Endothelial cell of umbilical vein (primary cell): ENCODE measurements around the gene GYG1. TPM values are rescaled to one million over a fixed set of nuclear protein-coding genes. Genes with fewer than 3 reads are reported as not detected.

Source experiments
- BruUV-seq: library from RNA; stranded (reverse); fragments of 400-500 nt; replicated peaks from 2 replicates; lab custom pipeline; 2021; lab: Mats Ljungman, UMichigan
- CTCF ChIA-PET: fragments of 300-600, 350-600 bp; sonication (Branson Sonifier 250); formaldehyde crosslinking; loops from one replicate; lab custom pipeline; 2021; ENCODE audit warnings: antibody characterized with exemption, inconsistent platforms; lab: Charles Lee
- POLR2A ChIA-PET: fragments of 300-600, 350-600 bp; sonication (Branson Sonifier 250); formaldehyde crosslinking; loops from one replicate; lab custom pipeline; 2021; ENCODE audit warnings: antibody characterized with exemption, inconsistent platforms; lab: Charles Lee
- DNase-seq: peaks from one replicate; pipeline ENCODE4 v3.0.0-alpha.2; 2011; ENCODE audit warnings: low read depth, low spot score
- FAIRE-seq: peaks from 2 replicates; lab custom pipeline; 2011; peaks lifted over from hg19 to GRCh38; lab: Jason Lieb, UNC
- H2AFZ ChIP-seq: 2 replicates; pipeline ENCODE4 v1.6.0; 2012; ENCODE audit warnings: low read depth, low read length, control low read depth, inconsistent platforms
- H3K27ac ChIP-seq: 2 replicates; pipeline ENCODE4 v1.5.1; 2011; ENCODE audit warnings: low read depth, mild to moderate bottlenecking, control low read depth, low read length, moderate library complexity; ENCODE audit not compliant: insufficient read depth
- H3K27me3 ChIP-seq, 2 experiments: 2 replicates each; pipeline versions ENCODE4 v1.6.0 to v1.6.1; 2011; ENCODE audit warnings: low read length in 2 of 2, mixed read lengths in 1 of 2; ENCODE audit not compliant: control insufficient read depth in 2 of 2, insufficient read depth in 2 of 2
- H3K36me3 ChIP-seq, 2 experiments: 2 replicates in 1 of 2; 3 replicates in 1 of 2; pipeline ENCODE4 v1.5.1; 2011; ENCODE audit warnings: low read length in 2 of 2, mild to moderate bottlenecking in 1 of 2, moderate library complexity in 1 of 2; ENCODE audit not compliant: control insufficient read depth in 2 of 2, insufficient read depth in 2 of 2; ENCODE audit errors: extremely low read depth in 1 of 2
- H3K4me1 ChIP-seq: 3 replicates; pipeline ENCODE4 v1.5.1; 2011; ENCODE audit warnings: mild to moderate bottlenecking, low read length; ENCODE audit not compliant: control insufficient read depth, insufficient read depth; ENCODE audit errors: extremely low read depth
- H3K4me2 ChIP-seq: 2 replicates; pipeline ENCODE4 v1.6.1; 2011; ENCODE audit warnings: low read length, control low read depth, mixed read lengths; ENCODE audit not compliant: insufficient read depth
- H3K4me3 ChIP-seq, 3 experiments: fragments of 200-600 bp in 1 of 3; sonication (generic), shearing (Covaris generic) in 1 of 3; replicated peaks in 1 of 3; 2 replicates each; pipeline ENCODE4 v1.5.1; 2011 to 2016; ENCODE audit warnings: control low read depth in 3 of 3, low read length in 3 of 3, mild to moderate bottlenecking in 2 of 3, inconsistent platforms in 1 of 3, low read depth in 1 of 3, moderate library complexity in 1 of 3; ENCODE audit not compliant: insufficient read depth in 1 of 3
- H3K79me2 ChIP-seq: 2 replicates; pipeline ENCODE4 v1.6.0; 2012; ENCODE audit warnings: low read length, inconsistent platforms; ENCODE audit not compliant: control insufficient read depth, insufficient read depth
- H3K9ac ChIP-seq: replicated peaks from 2 replicates; pipeline ENCODE3; 2011; ENCODE audit warnings: low read length, control low read depth; ENCODE audit not compliant: insufficient read depth; ENCODE audit errors: extremely low read depth
- H3K9me1 ChIP-seq: replicated peaks from 3 replicates; pipeline ENCODE4 v1.6.0; 2011; ENCODE audit warnings: mild to moderate bottlenecking, low read length; ENCODE audit not compliant: control insufficient read depth, insufficient read depth; ENCODE audit errors: extremely low read depth
- H3K9me3 ChIP-seq: replicated peaks from 2 replicates; pipeline ENCODE4 v1.5.1; 2012; ENCODE audit warnings: low read length, inconsistent platforms; ENCODE audit not compliant: control insufficient read depth, insufficient read depth
- H4K20me1 ChIP-seq: replicated peaks from 2 replicates; pipeline ENCODE3; 2011; ENCODE audit warnings: mild to moderate bottlenecking, low read length; ENCODE audit not compliant: control insufficient read depth, insufficient read depth; ENCODE audit errors: extremely low read depth
- CTCF ChIP-seq, 2 donors: IDR thresholded peaks; 1 replicate in 1 of 2; 2 replicates in 1 of 2; pipeline ENCODE4 v1.5.1; 2011; ENCODE audit warnings: low read length in 2 of 2, mild to moderate bottlenecking in 2 of 2, moderate library complexity in 2 of 2, control low read depth in 1 of 2, inconsistent platforms in 1 of 2, low read depth in 1 of 2; ENCODE audit not compliant: insufficient read depth in 1 of 2; ENCODE audit errors: extremely low read depth in 1 of 2
- EZH2 ChIP-seq: IDR thresholded peaks from 2 replicates; pipeline ENCODE4 v1.6.1; 2012; ENCODE audit warnings: borderline replicate concordance, low read depth, mild to moderate bottlenecking, moderate library complexity, low read length, inconsistent platforms; ENCODE audit not compliant: severe bottlenecking
- FOS ChIP-seq: IDR thresholded peaks from 2 replicates; pipeline ENCODE4 v1.6.1; 2011; ENCODE audit warnings: mild to moderate bottlenecking, low read length, moderate library complexity, borderline replicate concordance; ENCODE audit not compliant: insufficient read depth
- GATA2 ChIP-seq: IDR thresholded peaks from 2 replicates; pipeline ENCODE4 v1.7.0; 2011; ENCODE audit warnings: low read depth, mild to moderate bottlenecking, moderate library complexity, mixed read lengths, low read length; ENCODE audit not compliant: insufficient read length, insufficient read depth
- JUN ChIP-seq: IDR thresholded peaks from 2 replicates; pipeline ENCODE4 v1.6.1; 2011; ENCODE audit warnings: borderline replicate concordance, low read depth; ENCODE audit not compliant: insufficient read length, insufficient read depth
- MAX ChIP-seq: IDR thresholded peaks from 2 replicates; pipeline ENCODE4 v1.6.1; 2011; ENCODE audit not compliant: insufficient read depth, insufficient read length
- MYC ChIP-seq: IDR thresholded peaks from one replicate; pipeline ENCODE4 v1.6.1; 2011; ENCODE audit warnings: mild to moderate bottlenecking, low read depth, low read length
- POLR2A ChIP-seq: IDR thresholded peaks from 2 replicates; pipeline ENCODE4 v1.6.1; 2012; ENCODE audit warnings: low read depth, mild to moderate bottlenecking, control low read depth, low read length
- POLR2AphosphoS5 ChIP-seq: IDR thresholded peaks from 2 replicates; pipeline ENCODE4 v1.6.1; 2012; ENCODE audit warnings: low read depth, mild to moderate bottlenecking, control low read depth, low read length, moderate library complexity; ENCODE audit not compliant: insufficient read depth
- dilution Hi-C: fragments of 300-500 bp; cut with MboI; formaldehyde crosslinking; loops from one replicate; pipeline ENCODE4 v1.15.0; 2019; ENCODE audit warnings: low sequenced_read_pairs; ENCODE audit not compliant: extremely low pct_ligation_motif_present
- intact Hi-C: fragments of 100-400 bp; cut with micrococcal nuclease; formaldehyde crosslinking; loops from one replicate; pipeline ENCODE4 v1.10.0; 2022
- polyA plus RNA-seq, 4 experiments: library from polyadenylated mRNA; depleted of rRNA in 3 of 4; stranded (reverse) in 3 of 4; unstranded in 1 of 4; fragments of >200 nt; gene quantifications; 2 replicates each; pipeline versions ENCODE4 v1.2.1 to v1.2.3, GENCODE V29; 2011 to 2012; ENCODE audit warnings: missing spikeins in 1 of 4
- total RNA-seq: library from RNA; stranded (reverse); gene quantifications from 2 replicates; pipeline ENCODE4 v1.2.3, GENCODE V29; 2021

Gene GYG1
- total and polyA plus RNA-seq, 2 donors (not counting 3 experiments of a cell fraction or from before 2014, with no cell fraction given): 24.7 to 58.5 TPM

GRCh38 chr3:149016242-149016641, 24.9 kb downstream of the GYG1 start:
- Histone ChIP-seq H3K4me2 (no peak overlapping the region), H2AFZ (no peak overlapping the region), H3K9me3 (no peaks in the 10 kb centered on the region), H3K27ac (no peak overlapping the region), H3K79me2 (no peaks in the 10 kb centered on the region), H3K4me1 (peaks cover 9% of the 10 kb centered on the region), H3K36me3 (peaks cover 6 to 9% of the 10 kb centered on the region in 2 experiments), H3K4me3 (no peak overlapping the region), H3K9me1 (no peaks in the 10 kb centered on the region), H3K27me3 (no peaks in the 10 kb centered on the region), H3K9ac (no peak overlapping the region), H4K20me1 (no peaks in the 10 kb centered on the region)
- BruUV-seq: no TSS peak
- intact Hi-C loops (no loop called here), dilution Hi-C loops (no loop called here)
- FAIRE-seq (no peak), DNase-seq (no peak)
- TF ChIP-seq MYC: no peak
- ChIA-PET CTCF (interaction anchor here (0.7 kb wide), 1 partner anchor 1379 kb away, joined by 3 read pairs; no protein-coding TSS in a partner anchor), POLR2A (no interaction called here)

GRCh38 chr3:149016669-149017541, 25.6 kb downstream of the GYG1 start:
- CTCF ChIA-PET: no interaction called here
- Histone ChIP-seq H3K4me3 (no peak overlapping the region), H2AFZ (no peak overlapping the region)

More at GRCh38 chr3:149016669-149017541, 25.6 kb downstream of the GYG1 start:
- no TSS peak for BruUV-seq
- no peaks in the 10 kb centered on the region for H3K9me1 ChIP-seq
- no peaks in the 10 kb centered on the region for H4K20me1 ChIP-seq
- H3K27me3 ChIP-seq: no peaks in the 10 kb centered on the region
- H3K9me3 ChIP-seq: no peaks in the 10 kb centered on the region
- FAIRE-seq (peak; percentile 67), DNase-seq (peak; percentile 37)
- dilution Hi-C loops (no loop called here), intact Hi-C loops (no loop called here)
- peak overlapping the region; percentile 3 for H3K27ac ChIP-seq
- no peak overlapping the region for H3K4me2 ChIP-seq
- H3K79me2 ChIP-seq: no peaks in the 10 kb centered on the region
- TF ChIP-seq JUN (no peak), MAX (no peak), GATA2 (peak; percentile 49), EZH2 (no peak), MYC (no peak), CTCF (IDR thresholded peaks at IDR 0.05; ENCODE audit: extremely low read depth in 1 of 2, insufficient read depth in 1 of 2, low read depth in 1 of 2, low read length in 2 of 2) (no peak), FOS (peak; percentile 45), POLR2AphosphoS5 (no peak), POLR2A (no peak)
- no peak overlapping the region for H3K9ac ChIP-seq
- POLR2A ChIA-PET: no interaction called here
- peaks cover 9% of the 10 kb centered on the region for H3K4me1 ChIP-seq
- peaks cover 6 to 9% of the 10 kb centered on the region in 2 experiments for H3K36me3 ChIP-seq
